K562 (cell line): Measurements from ENCODE around the gene WFDC12. TPM values are rescaled to one million over a fixed set of nuclear protein-coding genes. Genes with fewer than 3 reads are reported as not detected.

ENCODE experiments used
- CBFB ChIP-seq: sonication (generic); formaldehyde crosslinking; IDR thresholded peaks from 2 replicates; pipeline ENCODE4 v1.4.0; 2020; ENCODE audit warnings: mild to moderate bottlenecking, missing genetic modification reagents
- CC2D1A ChIP-seq: fragments of 450-650 bp; IDR thresholded peaks from 2 replicates; pipeline ENCODE4 v1.6.1; 2017; ENCODE audit warnings: mild to moderate bottlenecking
- CCNT2 ChIP-seq: IDR thresholded peaks from 2 replicates; pipeline ENCODE4 v1.6.1; 2011; ENCODE audit warnings: borderline replicate concordance, low read depth, mild to moderate bottlenecking, moderate library complexity, mixed read lengths, low read length; ENCODE audit not compliant: insufficient read length; ENCODE audit errors: extremely low read depth
- L3MBTL2 ChIP-seq: fragments of 450-650 bp; IDR thresholded peaks from 2 replicates; pipeline ENCODE4 v1.6.1; 2016; ENCODE audit warnings: mild to moderate bottlenecking, moderate library complexity
- MAZ ChIP-seq, 2 experiments: fragments of 450-650 bp in 1 of 2; sonication (generic) in 1 of 2; formaldehyde crosslinking; IDR thresholded peaks in 1 of 2; conservative IDR thresholded peaks in 1 of 2; 2 replicates each; pipeline versions ENCODE4 v1.4.0 to v1.5.0; 2020; ENCODE audit warnings: mild to moderate bottlenecking in 1 of 2, missing genetic modification reagents in 1 of 2
- NR2C2 ChIP-seq, 2 experiments: fragments of 200-800 bp in 1 of 2; sonication (Bioruptor generic) in 1 of 2; sonication (generic) in 1 of 2; formaldehyde crosslinking in 1 of 2; IDR thresholded peaks; 2 replicates each; pipeline versions ENCODE4 v1.6.1 to v1.8.0; 2016 to 2022; ENCODE audit warnings: mild to moderate bottlenecking in 1 of 2, missing compliant biosample characterization in 1 of 2, missing genetic modification characterization in 1 of 2, missing genetic modification reagents in 1 of 2
- RB1 ChIP-seq: fragments of 450-650 bp; IDR thresholded peaks from 2 replicates; pipeline ENCODE4 v1.6.1; 2017; ENCODE audit warnings: low read depth, mild to moderate bottlenecking
- RBM34 ChIP-seq: fragments of 200-400 bp; formaldehyde crosslinking; IDR thresholded peaks from 2 replicates; pipeline ENCODE4 v1.6.1; 2018; ENCODE audit warnings: low read length, borderline replicate concordance; ENCODE audit not compliant: insufficient read depth
- RHOXF2B ChIP-seq: fragments of 250-450 bp; sonication (Bioruptor Pico); conservative IDR thresholded peaks from 2 replicates; pipeline ENCODE4 v1.5.1; 2021
- polyA plus RNA-seq, 8 experiments: library from polyadenylated mRNA; depleted of rRNA in 4 of 8; stranded (reverse) in 5 of 8; unstranded in 3 of 8; fragments of >200 nt; fragmentation: Nextera tagmentation in 2 of 8; fragmentation: Illumina TruSeq in 1 of 8; extraction: Ambion mirVana in 2 of 8; extraction: Trizol in 1 of 8; gene quantifications; 2 replicates each; pipeline versions ENCODE4 v1.2.1 to v1.2.3, GENCODE V29; 2011 to 2014; ENCODE audit warnings: inconsistent platforms in 1 of 8, missing spikeins in 1 of 8
- total RNA-seq, 7 experiments: library from RNA; depleted of rRNA in 6 of 7; stranded (reverse); fragments of >200 nt in 6 of 7; fragmentation: Illumina TruSeq in 2 of 7; extraction: Trizol in 2 of 7; gene quantifications; 2 replicates each; pipeline versions ENCODE4 v1.2.1 to v1.2.3, GENCODE V29; 2011 to 2021; ENCODE audit warnings: low replicate concordance in 1 of 7
- TF ChIP-seq, protein P1 (sequence below): fragments of 250-450 bp; sonication (Bioruptor Pico); IDR thresholded peaks from 2 replicates; pipeline ENCODE4 v1.5.0; 2022; ENCODE audit warnings: mild to moderate bottlenecking
- TF ChIP-seq, protein P2 (sequence below): sonication (generic); formaldehyde crosslinking; IDR thresholded peaks from 2 replicates; pipeline ENCODE4 v1.5.0; 2020; ENCODE audit warnings: missing genetic modification reagents
- TF ChIP-seq, protein P3 (sequence below): fragments of 250-450 bp; sonication (Bioruptor Pico); IDR thresholded peaks from 2 replicates; pipeline ENCODE4 v1.4.0; 2020
- TF ChIP-seq, protein P4 (sequence below): fragments of 200-800 bp; sonication (Bioruptor generic); IDR thresholded peaks from 2 replicates; pipeline ENCODE4 v1.6.1; 2017; ENCODE audit warnings: missing genetic modification characterization, missing compliant biosample characterization
- TF ChIP-seq, protein P5 (sequence below): fragments of 250-450 bp; sonication (Bioruptor Pico); IDR thresholded peaks from 2 replicates; pipeline ENCODE4 v1.8.0; 2022; ENCODE audit warnings: inconsistent platforms, mild to moderate bottlenecking, moderate library complexity, borderline replicate concordance

WFDC12 gene
- total and polyA plus RNA-seq, 9 of the 15 experiments (the other 6 are each of a cell fraction or from before 2014, with no cell fraction given) = not detected

DNA sequence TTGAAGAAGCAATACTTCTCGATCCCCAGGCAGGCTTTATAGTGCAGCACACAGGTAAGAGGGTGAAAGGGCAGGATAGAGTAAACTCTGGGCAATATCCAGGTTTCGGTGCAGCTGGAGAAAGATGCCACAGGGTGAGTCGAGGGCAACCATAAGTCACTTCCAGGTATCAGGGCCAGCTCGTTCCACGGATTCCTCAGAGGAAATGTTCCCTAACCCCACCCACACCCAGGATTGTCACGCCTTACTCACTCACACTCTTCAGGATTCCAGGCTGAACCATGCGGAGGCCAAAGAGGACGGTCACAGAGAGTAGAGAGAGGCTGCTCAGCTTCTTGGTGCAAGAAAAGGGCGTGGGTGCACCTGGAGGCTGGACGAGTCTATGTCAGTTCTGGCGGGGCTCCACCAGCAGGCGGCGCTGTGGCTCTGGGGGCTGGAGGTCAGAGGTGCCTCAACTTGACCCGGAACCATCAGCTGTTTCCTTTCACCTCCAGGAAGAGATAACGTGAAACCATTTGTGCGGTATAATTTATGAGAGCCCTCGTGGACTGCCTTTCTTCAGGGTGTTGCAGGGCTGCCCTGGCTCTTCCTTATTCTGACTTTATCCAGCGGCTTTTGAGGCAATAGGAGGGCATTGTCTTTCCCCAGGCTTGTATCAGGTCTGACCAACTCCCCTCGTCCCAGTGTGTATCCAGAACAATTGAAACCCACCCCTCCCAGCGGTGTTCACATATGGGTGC, 14.5 kb upstream of the WFDC12 start (continued):
- TF ChIP-seq, protein P1, sequence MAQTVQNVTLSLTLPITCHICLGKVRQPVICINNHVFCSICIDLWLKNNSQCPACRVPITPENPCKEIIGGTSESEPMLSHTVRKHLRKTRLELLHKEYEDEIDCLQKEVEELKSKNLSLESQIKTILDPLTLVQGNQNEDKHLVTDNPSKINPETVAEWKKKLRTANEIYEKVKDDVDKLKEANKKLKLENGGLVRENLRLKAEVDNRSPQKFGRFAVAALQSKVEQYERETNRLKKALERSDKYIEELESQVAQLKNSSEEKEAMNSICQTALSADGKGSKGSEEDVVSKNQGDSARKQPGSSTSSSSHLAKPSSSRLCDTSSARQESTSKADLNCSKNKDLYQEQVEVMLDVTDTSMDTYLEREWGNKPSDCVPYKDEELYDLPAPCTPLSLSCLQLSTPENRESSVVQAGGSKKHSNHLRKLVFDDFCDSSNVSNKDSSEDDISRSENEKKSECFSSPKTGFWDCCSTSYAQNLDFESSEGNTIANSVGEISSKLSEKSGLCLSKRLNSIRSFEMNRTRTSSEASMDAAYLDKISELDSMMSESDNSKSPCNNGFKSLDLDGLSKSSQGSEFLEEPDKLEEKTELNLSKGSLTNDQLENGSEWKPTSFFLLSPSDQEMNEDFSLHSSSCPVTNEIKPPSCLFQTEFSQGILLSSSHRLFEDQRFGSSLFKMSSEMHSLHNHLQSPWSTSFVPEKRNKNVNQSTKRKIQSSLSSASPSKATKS (CRISPR knock-in tag) = no peak
- TF ChIP-seq, protein P2, sequence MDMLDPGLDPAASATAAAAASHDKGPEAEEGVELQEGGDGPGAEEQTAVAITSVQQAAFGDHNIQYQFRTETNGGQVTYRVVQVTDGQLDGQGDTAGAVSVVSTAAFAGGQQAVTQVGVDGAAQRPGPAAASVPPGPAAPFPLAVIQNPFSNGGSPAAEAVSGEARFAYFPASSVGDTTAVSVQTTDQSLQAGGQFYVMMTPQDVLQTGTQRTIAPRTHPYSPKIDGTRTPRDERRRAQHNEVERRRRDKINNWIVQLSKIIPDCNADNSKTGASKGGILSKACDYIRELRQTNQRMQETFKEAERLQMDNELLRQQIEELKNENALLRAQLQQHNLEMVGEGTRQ (CRISPR knock-in tag) = no peak
- peak; percentile 56; the same call in 1 of the 2 replicates for TF ChIP-seq RB1
- peak; percentile 95 for TF ChIP-seq NR2C2 (CRISPR knock-in tag; IDR thresholded peaks at IDR 0.05)
- peak; percentile 98 for TF ChIP-seq NR2C2 (tag; IDR thresholded peaks at IDR 0.05)
- TF ChIP-seq, protein P3, sequence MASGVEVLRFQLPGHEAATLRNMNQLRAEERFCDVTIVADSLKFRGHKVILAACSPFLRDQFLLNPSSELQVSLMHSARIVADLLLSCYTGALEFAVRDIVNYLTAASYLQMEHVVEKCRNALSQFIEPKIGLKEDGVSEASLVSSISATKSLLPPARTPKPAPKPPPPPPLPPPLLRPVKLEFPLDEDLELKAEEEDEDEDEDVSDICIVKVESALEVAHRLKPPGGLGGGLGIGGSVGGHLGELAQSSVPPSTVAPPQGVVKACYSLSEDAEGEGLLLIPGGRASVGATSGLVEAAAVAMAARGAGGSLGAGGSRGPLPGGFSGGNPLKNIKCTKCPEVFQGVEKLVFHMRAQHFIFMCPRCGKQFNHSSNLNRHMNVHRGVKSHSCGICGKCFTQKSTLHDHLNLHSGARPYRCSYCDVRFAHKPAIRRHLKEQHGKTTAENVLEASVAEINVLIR = no peak
- peak; percentile 62; the same call in 1 of the 2 replicates for TF ChIP-seq CC2D1A
- peak in 1 of 2 experiments; percentile 51; a peak in 1 of 4 replicates for TF ChIP-seq MAZ (CRISPR knock-in tag; conservative IDR thresholded peaks at IDR 0.05 in 1 of 2, IDR thresholded peaks at IDR 0.05 in 1 of 2)
- TF ChIP-seq, protein P4, sequence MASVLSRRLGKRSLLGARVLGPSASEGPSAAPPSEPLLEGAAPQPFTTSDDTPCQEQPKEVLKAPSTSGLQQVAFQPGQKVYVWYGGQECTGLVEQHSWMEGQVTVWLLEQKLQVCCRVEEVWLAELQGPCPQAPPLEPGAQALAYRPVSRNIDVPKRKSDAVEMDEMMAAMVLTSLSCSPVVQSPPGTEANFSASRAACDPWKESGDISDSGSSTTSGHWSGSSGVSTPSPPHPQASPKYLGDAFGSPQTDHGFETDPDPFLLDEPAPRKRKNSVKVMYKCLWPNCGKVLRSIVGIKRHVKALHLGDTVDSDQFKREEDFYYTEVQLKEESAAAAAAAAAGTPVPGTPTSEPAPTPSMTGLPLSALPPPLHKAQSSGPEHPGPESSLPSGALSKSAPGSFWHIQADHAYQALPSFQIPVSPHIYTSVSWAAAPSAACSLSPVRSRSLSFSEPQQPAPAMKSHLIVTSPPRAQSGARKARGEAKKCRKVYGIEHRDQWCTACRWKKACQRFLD (CRISPR knock-in tag) = 0 out of 2 replicates have a peak, but pooled peaks have one; percentile 34
- TF ChIP-seq CCNT2 = no peak
- no peak for TF ChIP-seq RBM34
- peak; percentile 75 for TF ChIP-seq L3MBTL2
- TF ChIP-seq RHOXF2B = no peak
- TF ChIP-seq, protein P5, sequence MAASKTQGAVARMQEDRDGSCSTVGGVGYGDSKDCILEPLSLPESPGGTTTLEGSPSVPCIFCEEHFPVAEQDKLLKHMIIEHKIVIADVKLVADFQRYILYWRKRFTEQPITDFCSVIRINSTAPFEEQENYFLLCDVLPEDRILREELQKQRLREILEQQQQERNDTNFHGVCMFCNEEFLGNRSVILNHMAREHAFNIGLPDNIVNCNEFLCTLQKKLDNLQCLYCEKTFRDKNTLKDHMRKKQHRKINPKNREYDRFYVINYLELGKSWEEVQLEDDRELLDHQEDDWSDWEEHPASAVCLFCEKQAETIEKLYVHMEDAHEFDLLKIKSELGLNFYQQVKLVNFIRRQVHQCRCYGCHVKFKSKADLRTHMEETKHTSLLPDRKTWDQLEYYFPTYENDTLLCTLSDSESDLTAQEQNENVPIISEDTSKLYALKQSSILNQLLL = no peak
- no peak for TF ChIP-seq CBFB
- TF ChIP-seq, all 486 proteins: peak for 48
